ENCODE data around the gene LAMA1.

The LAMA1 gene

GRCh38 chr18:7068871-7069590 is 48.6 kb downstream of the LAMA1 start:
- TF ChIP-seq CTCF (IDR thresholded peaks at IDR 0.05; ENCODE audit: extremely low read depth, missing control alignments): no peak
- DNase-seq (ENCODE audit: low spot score): no peak

- TF ChIP-seq CTCF (IDR thresholded peaks at IDR 0.05; ENCODE audit: extremely low read depth, missing control alignments): no peak
- no peak for DNase-seq (ENCODE audit: low spot score)
These were observed 50.5 kb downstream of the LAMA1 start for GRCh38 chr18:7066965-7067555.

GRCh38 chr18:7065736-7066135 is 51.9 kb downstream of the LAMA1 start:
- TF ChIP-seq CTCF (IDR thresholded peaks at IDR 0.05; ENCODE audit: extremely low read depth, missing control alignments): no peak
- DNase-seq (ENCODE audit: low spot score): no peak

GRCh38 chr18:7064346-7064745 is 53.3 kb downstream of the LAMA1 start:
- TF ChIP-seq CTCF (IDR thresholded peaks at IDR 0.05; ENCODE audit: extremely low read depth, missing control alignments): no peak
- no peak for DNase-seq (ENCODE audit: low spot score)

- DNase-seq (ENCODE audit: low spot score): no peak
- no peak for TF ChIP-seq CTCF (IDR thresholded peaks at IDR 0.05; ENCODE audit: extremely low read depth, missing control alignments)
These were observed 54.8 kb downstream of the LAMA1 start for GRCh38 chr18:7062811-7063210.

GRCh38 chr18:7062236-7062635 is 55.4 kb downstream of the LAMA1 start:
- DNase-seq (ENCODE audit: low spot score): no peak
- TF ChIP-seq CTCF (IDR thresholded peaks at IDR 0.05; ENCODE audit: extremely low read depth, missing control alignments): no peak

GRCh38 chr18:7059276-7059675 is 58.3 kb downstream of the LAMA1 start:
- DNase-seq (ENCODE audit: low spot score): no peak
- no peak for TF ChIP-seq CTCF (IDR thresholded peaks at IDR 0.05; ENCODE audit: extremely low read depth, missing control alignments)
